GM12873 (cell line): Measurements from ENCODE around the gene CHERP.

Experiments
- CTCF ChIP-seq: IDR thresholded peaks from 2 replicates; pipeline ENCODE4 v1.5.1; 2012; ENCODE audit warnings: low read depth, mild to moderate bottlenecking, moderate library complexity, low read length, control low read depth; ENCODE audit not compliant: insufficient read depth; ENCODE audit errors: missing control alignments

CHERP gene

GRCh38 chr19:16532440-16533234, 9.6 kb downstream of the CHERP start:
- no peak for TF ChIP-seq CTCF

- no peak for TF ChIP-seq CTCF
Measured at GRCh38 chr19:16531380-16531669, 10.9 kb downstream of the CHERP start.

GRCh38 chr19:16530540-16531379, 11.5 kb downstream of the CHERP start:
- TF ChIP-seq CTCF: no peak

GRCh38 chr19:16529466-16530144, 12.6 kb downstream of the CHERP start:
- no peak for TF ChIP-seq CTCF

GRCh38 chr19:16527971-16528521, 14.2 kb downstream of the CHERP start:
- TF ChIP-seq CTCF: peak; percentile 75

GRCh38 chr19:16527334-16527935, 14.8 kb downstream of the CHERP start:
- no peak for TF ChIP-seq CTCF
